Thyroid gland (tissue), 4 donors: ENCODE data around the gene TMEM98. TPM values are rescaled to one million over a fixed set of nuclear protein-coding genes. Genes with fewer than 3 reads are reported as not detected.
"Not testable (repeated sequence)": the region's sequence is repeated elsewhere in the genome, so short reads cannot be mapped to it uniquely, and the experiment has no call there.

Experiments
- DNase-seq, 2 donors: peaks; one replicate each; pipeline ENCODE4 v3.0.0-alpha.2; 2019
- H3K27ac ChIP-seq, 3 donors: fragments of 200-600 bp; sonication (generic); 1 replicate in 2 of 3; 2 replicates in 1 of 3; pipeline ENCODE4 v1.5.1; 2016 to 2019; ENCODE audit warnings: mild to moderate bottlenecking in 1 of 3, moderate library complexity in 1 of 3
- H3K27me3 ChIP-seq: fragments of 200-600 bp; sonication (generic); one replicate; pipeline ENCODE4 v1.5.1; 2019
- H3K36me3 ChIP-seq, 2 donors: fragments of 200-600 bp; sonication (generic); one replicate each; pipeline ENCODE4 v1.5.1; 2016 to 2019
- H3K4me1 ChIP-seq, 2 donors: fragments of 200-600 bp; sonication (generic); one replicate each; pipeline ENCODE4 v1.5.1; 2017 to 2019
- H3K4me3 ChIP-seq, 3 donors: fragments of 200-600 bp; sonication (generic); replicated peaks in 1 of 3; 1 replicate in 2 of 3; 2 replicates in 1 of 3; pipeline ENCODE4 v1.5.1; 2016; ENCODE audit warnings: mild to moderate bottlenecking in 1 of 3
- H3K9me3 ChIP-seq: fragments of 200-600 bp; sonication (generic); one replicate; pipeline ENCODE4 v1.5.1; 2017
- CTCF ChIP-seq, 6 experiments: fragments of 200-600 bp in 3 of 6; fragments of 450-650 bp in 3 of 6; sonication (generic) in 3 of 6; IDR thresholded peaks; one replicate each; pipeline ENCODE4 v1.5.1; 2016 to 2019; ENCODE audit warnings: antibody characterized with exemption in 6 of 6, mild to moderate bottlenecking in 2 of 6, inconsistent platforms in 1 of 6, moderate library complexity in 1 of 6
- POLR2A ChIP-seq, 2 donors: fragments of 450-650 bp; IDR thresholded peaks; one replicate each; pipeline ENCODE4 v1.6.1; 2017; ENCODE audit warnings: antibody characterized with exemption in 2 of 2, mild to moderate bottlenecking in 2 of 2, moderate library complexity in 1 of 2
- WGBS, 2 donors: methylation state at CpG; one replicate each; pipeline ENCODE4 v1.1.5; 2017; 5-methylcytosine and 5-hydroxymethylcytosine counted together
- intact Hi-C: fragments of 100-400 bp; cut with DNase I; formaldehyde crosslinking; loops from one replicate; pipeline ENCODE4 v1.15.1; 2023
- total RNA-seq, 4 donors: library from RNA; depleted of rRNA; stranded (reverse); fragments of >200 nt; gene quantifications; one replicate each; pipeline ENCODE4 v1.2.3, GENCODE V29; 2016

The TMEM98 gene
- total RNA-seq, 4 donors from 2014 or later = 57.0 to 121 (median 74.8) TPM

DNA sequence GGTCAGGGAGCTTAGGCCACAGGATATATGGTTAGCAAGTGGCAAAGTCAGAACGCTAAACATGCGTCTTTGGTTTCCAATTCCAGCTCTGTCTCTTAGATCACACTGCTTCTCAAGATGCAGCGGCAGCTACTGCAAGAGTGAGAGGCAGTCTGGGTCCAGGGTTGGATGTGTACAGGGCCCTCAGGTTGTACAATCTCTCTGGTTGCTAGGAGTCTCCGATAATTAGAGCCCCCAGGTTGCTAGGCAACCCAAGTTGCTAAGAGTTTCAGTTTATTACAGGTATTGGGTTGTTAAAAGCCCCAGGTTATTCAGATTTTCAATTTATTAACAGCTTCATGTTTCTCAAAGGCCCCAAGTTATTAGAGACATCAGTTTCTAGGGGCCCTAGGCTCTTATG is 48.2 kb downstream of the TMEM98 start:
- H3K9me3 ChIP-seq = no peaks in the 10 kb centered on the region
- H3K4me3 ChIP-seq = no peak overlapping the region
- intact Hi-C loops = no loop called here
- 75 to 100% methylated on average over 2 to 4 of the region's 4 CpGs for WGBS, 2 donors
- TF ChIP-seq CTCF (IDR thresholded peaks at IDR 0.05) (no peak), POLR2A (IDR thresholded peaks at IDR 0.05) (no peak)
- DNase-seq = no peak
- H3K4me1 ChIP-seq = no peaks in the 10 kb centered on the region
- no peaks in the 10 kb centered on the region for H3K27me3 ChIP-seq
- H3K36me3 ChIP-seq = no peaks in the 10 kb centered on the region
- H3K27ac ChIP-seq = no peak overlapping the region

DNA sequence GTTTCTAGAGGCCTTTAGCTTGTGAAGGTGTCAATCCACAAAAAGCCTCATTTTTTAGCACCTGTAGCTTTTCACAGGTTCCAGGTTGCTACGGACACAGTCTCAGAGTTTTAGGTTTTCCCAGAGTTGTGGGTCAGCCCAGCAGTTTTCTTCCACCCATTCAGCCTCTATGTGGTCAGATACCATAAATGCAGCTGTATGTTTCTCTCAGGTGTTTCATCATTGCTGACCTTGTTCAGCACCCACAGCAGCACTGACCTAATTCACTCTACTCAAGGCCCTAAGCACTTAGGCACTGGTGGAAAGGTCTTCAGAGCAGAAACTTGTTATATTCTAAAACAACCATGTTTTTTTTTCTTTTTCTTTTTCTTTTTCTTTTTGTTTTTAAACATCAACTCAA is 48.7 kb downstream of the TMEM98 start:
- Histone ChIP-seq H3K9me3 (no peaks in the 10 kb centered on the region), H3K36me3 (no peaks in the 10 kb centered on the region), H3K27me3 (no peaks in the 10 kb centered on the region), H3K27ac (no peak overlapping the region), H3K4me3 (no peak overlapping the region), H3K4me1 (no peaks in the 10 kb centered on the region)
- no peak for DNase-seq
- intact Hi-C loops = no loop called here
- 93 to 95% methylated on average over 1 of the region's 1 CpG for WGBS, 2 donors
- no peak for TF ChIP-seq CTCF (IDR thresholded peaks at IDR 0.05)
- no peak for TF ChIP-seq POLR2A (IDR thresholded peaks at IDR 0.05)

DNA sequence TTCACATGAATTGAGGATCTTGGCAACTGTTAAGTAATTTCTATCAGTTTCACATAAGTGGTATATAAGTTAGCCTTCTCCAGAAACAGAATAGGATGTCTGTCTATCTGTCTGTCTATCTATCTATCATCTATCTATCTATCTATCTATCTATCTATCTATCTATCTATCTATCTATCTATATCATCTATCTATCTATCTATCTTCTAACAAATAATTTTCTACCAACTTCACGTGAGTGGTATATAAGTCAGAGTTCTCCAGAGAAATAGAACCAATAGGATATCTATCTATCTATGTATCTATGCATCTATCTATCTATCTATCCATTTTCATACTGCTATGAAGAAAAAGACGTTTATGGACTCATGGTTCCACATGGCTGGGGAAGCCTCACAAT is 52.3 kb downstream of the TMEM98 start:
- intact Hi-C loops = no loop called here
- 71 to 72% methylated on average over 2 of the region's 2 CpGs for WGBS, 2 donors
- Histone ChIP-seq H3K4me3 (no peak overlapping the region), H3K4me1 (no peaks in the 10 kb centered on the region), H3K27ac (no peak overlapping the region), H3K36me3 (no peaks in the 10 kb centered on the region), H3K9me3 (no peaks in the 10 kb centered on the region), H3K27me3 (no peaks in the 10 kb centered on the region)
- DNase-seq = no peak
- TF ChIP-seq CTCF (IDR thresholded peaks at IDR 0.05) = no peak
- no peak for TF ChIP-seq POLR2A (IDR thresholded peaks at IDR 0.05)

- intact Hi-C loops, H3K4me3 ChIP-seq, DNase-seq, H3K36me3 ChIP-seq, H3K4me1 ChIP-seq, H3K9me3 ChIP-seq, H3K27ac ChIP-seq, H3K27me3 ChIP-seq: not testable (repeated sequence)
- 80 to 87% methylated on average over 3 of the region's 3 CpGs for WGBS, 2 donors
These were observed 53.7 kb downstream of the TMEM98 start for GRCh38 chr17:32981611-32982010.

DNA sequence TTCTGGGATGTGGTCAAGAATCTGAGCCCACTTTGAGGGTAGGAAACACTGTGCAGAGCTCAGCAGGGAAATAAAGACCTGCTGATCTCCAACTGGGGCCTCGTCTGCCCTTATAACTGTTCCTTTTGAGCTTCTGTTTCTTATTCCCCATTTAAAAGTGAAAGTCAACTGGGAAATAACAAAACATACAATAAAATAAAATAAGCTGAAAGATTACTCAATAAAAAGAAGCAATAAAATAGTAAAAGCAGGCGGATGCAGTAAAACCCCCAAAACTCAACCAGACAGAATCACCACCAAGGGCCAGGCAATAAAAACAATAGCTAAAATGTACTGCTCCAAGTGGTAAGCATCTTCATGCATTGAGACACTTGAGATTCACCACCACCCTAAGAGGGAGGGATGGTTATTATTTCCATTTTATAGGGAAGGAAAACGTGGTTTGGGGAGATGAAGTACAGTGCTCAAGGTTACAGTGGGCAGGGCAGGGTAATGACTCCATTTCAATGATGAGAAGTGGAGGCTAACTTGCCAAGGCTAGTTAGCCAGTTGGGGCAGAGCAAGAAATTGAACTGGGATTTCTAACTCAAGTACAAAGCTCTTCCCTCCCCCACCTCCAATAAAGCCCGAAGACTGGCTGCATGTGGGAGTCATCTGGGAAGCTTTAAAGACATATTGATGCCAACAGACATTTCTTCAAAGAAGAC is 57.2 kb downstream of the TMEM98 start:
- no peaks in the 10 kb centered on the region for H3K9me3 ChIP-seq
- no peak for DNase-seq
- H3K4me1 ChIP-seq = no peaks in the 10 kb centered on the region
- intact Hi-C loops = no loop called here
- no peak overlapping the region for H3K4me3 ChIP-seq
- H3K27ac ChIP-seq = no peak overlapping the region
- H3K27me3 ChIP-seq = no peaks in the 10 kb centered on the region
- no peak for TF ChIP-seq POLR2A (IDR thresholded peaks at IDR 0.05)
- TF ChIP-seq CTCF (IDR thresholded peaks at IDR 0.05) = no peak
- H3K36me3 ChIP-seq = no peaks in the 10 kb centered on the region
- 74 to 76% methylated on average over 4 of the region's 4 CpGs for WGBS, 2 donors

DNA sequence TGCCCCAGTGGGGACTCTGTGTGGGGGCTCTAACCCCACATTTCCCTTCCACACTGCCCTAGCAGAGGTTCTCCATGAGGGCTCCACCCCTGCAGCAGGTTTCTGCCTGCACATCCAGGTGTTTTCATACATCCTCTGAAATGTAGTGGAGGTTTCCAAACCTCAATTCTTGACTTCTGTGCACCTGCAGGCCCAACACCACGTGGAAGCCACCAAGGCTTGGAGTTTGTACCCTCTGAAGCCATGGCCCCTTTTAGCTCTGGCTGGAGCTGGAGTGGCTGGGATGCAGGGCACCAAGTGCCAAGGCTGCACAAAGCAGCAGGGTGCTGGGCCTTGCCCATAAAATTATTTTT is 59.5 kb downstream of the TMEM98 start:
- H3K4me1 ChIP-seq, H3K36me3 ChIP-seq, H3K27ac ChIP-seq, H3K27me3 ChIP-seq, intact Hi-C loops, H3K4me3 ChIP-seq, DNase-seq, H3K9me3 ChIP-seq: not testable (repeated sequence)
- 18 to 36% methylated on average over 1 of the region's 1 CpG for WGBS, 2 donors

GRCh38 chr17:32987868-32988267 is 59.9 kb downstream of the TMEM98 start:
- H3K4me1 ChIP-seq, H3K27me3 ChIP-seq, H3K9me3 ChIP-seq, H3K36me3 ChIP-seq, intact Hi-C loops, H3K4me3 ChIP-seq, H3K27ac ChIP-seq, DNase-seq: not testable (repeated sequence)
- WGBS, 2 donors = 67 to 70% methylated on average over 2 of the region's 2 CpGs
